Heart left ventricle (tissue), 16 donors: ENCODE measurements around the gene NGEF. TPM values are rescaled to one million over a fixed set of nuclear protein-coding genes. Genes with fewer than 3 reads are reported as not detected.
A peak's percentile ranks its signal among the peaks of the same experiment; 100 is the strongest.

Source experiments
- ATAC-seq, 4 donors: fragments of 200-7000 bp; cut with Tn5 transposase; one replicate each; pipeline ENCODE4 v1.9.1; 2020 to 2022; ENCODE audit warnings: moderate library complexity in 4 of 4, mild to moderate bottlenecking in 3 of 4, moderate number of reproducible peaks in 1 of 4
- DNase-seq, 5 donors: peaks; one replicate each; pipeline ENCODE4 v3.0.0-alpha.2; 2020
- H3K27ac ChIP-seq, 12 donors: fragments of 200-600 bp; sonication (generic) in 4 of 12; one replicate each; pipeline versions ENCODE4 v1.5.0 to v1.8.0; 2016 to 2022; ENCODE audit warnings: mild to moderate bottlenecking in 2 of 12
- H3K27me3 ChIP-seq, 9 donors: fragments of 200-600 bp; sonication (generic) in 2 of 9; one replicate each; pipeline versions ENCODE4 v1.5.1 to v1.8.0; 2016 to 2022; ENCODE audit warnings: mild to moderate bottlenecking in 3 of 9
- H3K36me3 ChIP-seq, 9 donors: fragments of 200-600 bp; sonication (generic) in 2 of 9; one replicate each; pipeline versions ENCODE4 v1.5.0 to v1.8.0; 2018 to 2022; ENCODE audit warnings: mild to moderate bottlenecking in 2 of 9
- H3K4me1 ChIP-seq, 12 donors: fragments of 200-600 bp; sonication (generic) in 4 of 12; one replicate each; pipeline versions ENCODE4 v1.5.0 to v1.8.0; 2016 to 2022; ENCODE audit warnings: mild to moderate bottlenecking in 3 of 12
- H3K4me3 ChIP-seq, 12 donors: fragments of 200-600 bp; sonication (generic) in 4 of 12; one replicate each; pipeline versions ENCODE4 v1.5.0 to v1.8.0; 2017 to 2022; ENCODE audit warnings: mild to moderate bottlenecking in 9 of 12, moderate library complexity in 4 of 12
- H3K9me3 ChIP-seq, 12 donors: fragments of 200-600 bp; sonication (generic) in 4 of 12; one replicate each; pipeline versions ENCODE4 v1.5.0 to v1.8.0; 2016 to 2022; ENCODE audit warnings: mild to moderate bottlenecking in 1 of 12
- CTCF ChIP-seq, 12 donors: fragments of 200-600 bp; sonication (generic) in 4 of 12; IDR thresholded peaks; one replicate each; pipeline versions ENCODE4 v1.5.0 to v1.8.0; 2018 to 2022; ENCODE audit warnings: antibody characterized with exemption in 12 of 12, mild to moderate bottlenecking in 5 of 12
- POLR2A ChIP-seq, 2 donors: fragments of 450-650 bp; IDR thresholded peaks; one replicate each; pipeline ENCODE4 v1.6.1; 2017; ENCODE audit warnings: antibody characterized with exemption in 2 of 2, mild to moderate bottlenecking in 2 of 2, moderate library complexity in 2 of 2
- WGBS, 4 donors: extraction: QIAGEN DNeasy Blood & Tissue Kit in 2 of 4; methylation state at CpG; one replicate each; pipeline versions ENCODE4 v1.1.5 to v1.1.7; 2013 to 2018; 5-methylcytosine and 5-hydroxymethylcytosine counted together
- intact Hi-C, 10 donors: fragments of 100-400 bp; cut with DNase I; formaldehyde crosslinking; loops; one replicate each; pipeline versions ENCODE4 v1.11.1 to v1.14.2; 2022
- long read RNA-seq, 3 donors: library from polyadenylated mRNA; unstranded; transcript quantifications; one replicate each; pipeline ENCODE4 v2.0.0, GENCODE V29; 2020 to 2021
- polyA plus RNA-seq, 2 donors: library from polyadenylated mRNA; stranded (reverse); fragments of 200-250 nt; gene quantifications; one replicate each; pipeline ENCODE4 v1.2.3, GENCODE V29; 2013
- total RNA-seq, 9 donors: library from RNA; depleted of rRNA in 2 of 9; stranded (reverse); fragments of >200 nt in 2 of 9; fragmentation: NEBNext Ultra II Directional in 3 of 9; extraction: Animal tissue kit (Norgen Biotek cat#: 25700) in 3 of 9; gene quantifications; one replicate each; pipeline versions ENCODE4 v1.1.0 to v1.2.4, GENCODE V29; 2016 to 2023
- donor health status: ischemic (EF 13 %, LVEDD 7.1; RV severe dilation, severe dysfunction).
- donor health status: healthy with polysubstance abuse.
- donor health status: DM: no; HTN: yes; CAD: no.
- donor health status: DM: no; HTN: no; CAD: no.
- donor health status: ischemic (EF 25% LVEDD 6.9; RV normal size, moderate dysfunction).
- donor health status: ischemic (EF 25% LVEDD 5.7; RV mildly dilated, moderate dysfunction).
- donor health status: healthy.
- donor health status: DM: yes; HTN: yes; CAD: no.
- donor health status: ischemic (EF 35%, LVEDD 5.7; RV mildly dilated, moderate dysfunction).
- donor health status: nonischemic (EF 11% LVEDD 7.7; RV severe dilation, severe dysfunction).
- donor health status: DM: yes; HTN: yes; CAD: no.
- donor health status: PGD.
- donor health status: ischemic (EF 29% LVEDD 5.4; RV normal size, mild dysfunction).
- donor health status: nonischemic (EF 23%, LVEDD 6.1; RV moderate dilation, normal function).

Gene NGEF
- total RNA-seq: under 1 TPM in 5 of 9 donors, not detected in 4; 0.19 to 0.62 (median 0.56) TPM
- polyA plus RNA-seq: under 1 TPM; 0.15 to 0.42 TPM
- long read RNA-seq, donor 1: 0 reads
- long read RNA-seq, donor 2: 0 reads
- long read RNA-seq, donor 3: 0 reads

GRCh38 chr2:233013027-233013461 lies at the start of gene NGEF:
TSS of gene NGEF (minus strand) at chr2:233013256. CDS start at chr2:232974890, 38,366 bp downstream.
- 87 to 92% (median 89%) methylated on average over 9 to 12 of the region's 12 CpGs for WGBS, 4 donors
- TF ChIP-seq POLR2A (IDR thresholded peaks at IDR 0.05): no peak
- no peak for TF ChIP-seq CTCF (IDR thresholded peaks at IDR 0.05)
- ATAC-seq (peak in 2 of 4 donors; percentile 20 to 22), DNase-seq (no peak)
- Histone ChIP-seq H3K36me3 (no peaks in the 10 kb centered on the region), H3K27me3 (no peaks in the 10 kb centered on the region), H3K9me3 (peaks cover 0 to 13% (median 0%) of the 10 kb centered on the region in 12 donors), H3K4me3 (no peak within 1 kb of the TSS), H3K27ac (no peak within 1 kb of the TSS), H3K4me1 (peaks cover 0 to 7% (median 0%) of the 10 kb centered on the region in 12 donors)
- intact Hi-C loops: loop anchor here in 1 of 10 donors (10.0 kb wide), 1 partner anchor 148 kb away; no protein-coding TSS in a partner anchor

- no peaks in the 10 kb centered on the region for H3K9me3 ChIP-seq
- ATAC-seq: peak in 1 of 4 donors; percentile 24
- no peaks in the 10 kb centered on the region for H3K27me3 ChIP-seq
- no peak for TF ChIP-seq CTCF (IDR thresholded peaks at IDR 0.05)
- peak overlapping the region; percentile 26 to 93 (median 86) for H3K27ac ChIP-seq
- 44 to 78% (median 60%) methylated on average over 4 of the region's 4 CpGs for WGBS, 4 donors
- peaks cover 0 to 64% (median 34%) of the 10 kb centered on the region in 12 donors for H3K4me1 ChIP-seq
- H3K36me3 ChIP-seq: peaks cover 0 to 11% (median 0%) of the 10 kb centered on the region in 9 donors
- intact Hi-C loops: loop anchor here in 1 of 10 donors (2.0 kb wide), 1 partner anchor 20 kb away; no protein-coding TSS in a partner anchor
- DNase-seq: peak in 2 of 5 donors; percentile 26 to 61
- H3K4me3 ChIP-seq: peak overlapping the region in 10 of 12 donors; percentile 7 to 73 (median 59)
These were observed 49.4 kb upstream of the NGEF start for GRCh38 chr2:233062451-233062850.

GRCh38 chr2:233061591-233062450 lies 48.8 kb upstream of the NGEF start:
- H3K4me3 ChIP-seq: peak overlapping the region in 11 of 12 donors; percentile 33 to 73 (median 57)
- H3K27ac ChIP-seq: peak overlapping the region; percentile 69 to 93 (median 88)
- peaks cover 0 to 58% (median 34%) of the 10 kb centered on the region in 12 donors for H3K4me1 ChIP-seq
- no peaks in the 10 kb centered on the region for H3K27me3 ChIP-seq
- peak; percentile 44 to 77 (median 60) for ATAC-seq
- no peaks in the 10 kb centered on the region for H3K9me3 ChIP-seq
- WGBS, 4 donors: 22 to 41% (median 34%) methylated on average over 5 to 12 of the region's 12 CpGs
- DNase-seq: peak; percentile 63 to 83 (median 67)
- TF ChIP-seq CTCF (IDR thresholded peaks at IDR 0.05) (peak in 6 of 12 donors; percentile 9 to 40 (median 22)), POLR2A (IDR thresholded peaks at IDR 0.05) (no peak)
- peaks cover 0 to 11% (median 0%) of the 10 kb centered on the region in 9 donors for H3K36me3 ChIP-seq
- intact Hi-C loops: loop anchor here in 2 of 10 donors (2.0 kb wide), 2 partner anchors 21 to 23 kb away; no protein-coding TSS in a partner anchor
